ENCODE measurements around the gene TPX2. TPM values are rescaled to one million over a fixed set of nuclear protein-coding genes. Genes with fewer than 3 reads are reported as not detected.

Gene TPX2
- total RNA-seq, 4 donors from 2014 or later: 0.12 to 32.4 (median 0.59) TPM; not detected in 1

DNA sequence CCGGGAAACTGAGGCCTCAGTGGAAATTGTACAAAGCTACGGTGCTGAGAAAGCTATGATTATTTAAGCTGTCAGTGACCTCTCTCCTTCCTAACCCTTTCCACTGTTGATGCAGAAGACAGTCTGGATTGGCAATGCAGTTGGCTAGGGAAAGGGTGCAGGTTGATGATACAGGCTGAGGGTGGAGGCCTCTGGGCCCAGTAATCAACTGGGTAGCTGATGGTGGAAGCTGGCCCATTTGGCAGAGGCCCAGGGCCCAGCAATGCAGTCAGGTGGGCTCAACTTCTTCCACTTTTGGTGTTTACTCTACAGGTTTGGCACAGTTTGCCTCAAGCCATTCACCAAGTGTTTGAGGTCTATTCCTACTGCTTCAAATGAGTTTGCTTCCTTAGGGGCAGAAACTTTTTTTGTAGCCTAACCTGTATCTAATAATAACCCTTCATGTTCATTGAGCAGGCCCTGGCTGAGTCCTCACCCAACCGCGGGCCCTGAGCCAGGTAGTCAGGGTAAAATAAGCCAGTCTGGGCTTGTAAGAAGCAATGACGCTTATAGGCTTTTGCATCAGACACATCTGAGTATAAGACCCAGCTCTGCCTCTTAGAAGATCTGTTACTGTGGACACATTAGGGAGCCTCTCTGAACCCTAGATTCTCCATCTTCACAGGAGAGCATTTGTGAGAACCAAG lies 28.5 kb upstream of the TPX2 start:
- Histone ChIP-seq H3K4me1 (peaks cover 0 to 10% of the 10 kb centered on the region in 2 donors), H3K27ac (peak overlapping the region; percentile 85 to 98), H3K4me3 (no peak overlapping the region), H3K36me3 (no peaks in the 10 kb centered on the region), H3K9me3 (no peaks in the 10 kb centered on the region), H3K27me3 (no peaks in the 10 kb centered on the region)
- DNase-seq: no peak
- intact Hi-C loops (cut with DNase I; ENCODE audit: low total_unique reads): no loop called here
- TF ChIP-seq, protein P1, sequence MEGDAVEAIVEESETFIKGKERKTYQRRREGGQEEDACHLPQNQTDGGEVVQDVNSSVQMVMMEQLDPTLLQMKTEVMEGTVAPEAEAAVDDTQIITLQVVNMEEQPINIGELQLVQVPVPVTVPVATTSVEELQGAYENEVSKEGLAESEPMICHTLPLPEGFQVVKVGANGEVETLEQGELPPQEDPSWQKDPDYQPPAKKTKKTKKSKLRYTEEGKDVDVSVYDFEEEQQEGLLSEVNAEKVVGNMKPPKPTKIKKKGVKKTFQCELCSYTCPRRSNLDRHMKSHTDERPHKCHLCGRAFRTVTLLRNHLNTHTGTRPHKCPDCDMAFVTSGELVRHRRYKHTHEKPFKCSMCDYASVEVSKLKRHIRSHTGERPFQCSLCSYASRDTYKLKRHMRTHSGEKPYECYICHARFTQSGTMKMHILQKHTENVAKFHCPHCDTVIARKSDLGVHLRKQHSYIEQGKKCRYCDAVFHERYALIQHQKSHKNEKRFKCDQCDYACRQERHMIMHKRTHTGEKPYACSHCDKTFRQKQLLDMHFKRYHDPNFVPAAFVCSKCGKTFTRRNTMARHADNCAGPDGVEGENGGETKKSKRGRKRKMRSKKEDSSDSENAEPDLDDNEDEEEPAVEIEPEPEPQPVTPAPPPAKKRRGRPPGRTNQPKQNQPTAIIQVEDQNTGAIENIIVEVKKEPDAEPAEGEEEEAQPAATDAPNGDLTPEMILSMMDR (IDR thresholded peaks at IDR 0.05): no peak
- no peak for TF ChIP-seq POLR2A (IDR thresholded peaks at IDR 0.05)

DNA sequence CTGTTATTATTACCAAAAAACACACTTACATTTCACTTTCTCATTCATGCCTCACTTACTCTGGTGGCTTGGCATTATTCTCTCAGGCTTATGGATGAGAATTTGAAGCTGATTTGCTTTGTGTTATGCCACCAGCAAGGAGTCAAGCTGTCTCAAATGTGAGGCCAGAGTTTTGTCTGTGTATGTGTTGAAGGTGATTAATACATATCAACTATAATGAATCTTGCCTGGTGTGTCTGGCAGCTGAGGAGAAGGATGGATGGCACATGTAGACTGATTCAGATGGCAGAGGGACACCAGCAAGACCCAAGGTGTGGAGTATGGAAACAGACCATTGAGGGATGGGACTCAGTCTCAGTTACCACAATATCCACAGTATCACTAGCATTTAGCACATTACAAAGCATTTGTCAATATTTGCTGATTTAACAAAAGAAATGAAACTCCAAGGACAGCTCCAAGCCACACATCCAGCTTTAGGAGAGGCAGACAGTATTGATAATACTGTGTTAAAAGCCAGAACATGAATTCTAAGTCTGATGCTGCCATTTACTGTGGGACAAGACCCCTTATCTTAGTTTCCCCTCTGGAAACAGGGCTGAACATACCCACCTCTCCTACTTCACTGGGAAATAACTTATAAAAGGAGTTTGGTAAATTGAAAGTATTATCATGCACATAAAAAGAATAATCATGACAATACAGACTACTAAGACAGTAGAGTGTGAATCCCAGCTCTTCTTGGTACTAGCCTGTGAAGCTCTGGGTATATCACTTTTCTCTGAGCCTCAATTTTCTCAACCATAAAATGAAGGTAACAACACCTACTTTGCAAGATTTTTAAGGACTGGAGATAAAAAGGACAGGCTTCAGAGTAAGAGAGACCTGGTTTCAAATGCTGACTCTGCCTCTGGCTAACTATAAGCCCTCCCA lies 27.6 kb upstream of the TPX2 start:
- DNase-seq: no peak
- intact Hi-C loops (cut with DNase I; ENCODE audit: low total_unique reads): no loop called here
- H3K36me3 ChIP-seq: no peaks in the 10 kb centered on the region
- peaks cover 0 to 10% of the 10 kb centered on the region in 2 donors for H3K4me1 ChIP-seq
- H3K27ac ChIP-seq: peak overlapping the region; percentile 85 to 98
- H3K27me3 ChIP-seq: no peaks in the 10 kb centered on the region
- no peak overlapping the region for H3K4me3 ChIP-seq
- TF ChIP-seq, protein P1 (IDR thresholded peaks at IDR 0.05): no peak
- peak in 1 of 2 donors; percentile 37 for TF ChIP-seq POLR2A (IDR thresholded peaks at IDR 0.05)
- no peaks in the 10 kb centered on the region for H3K9me3 ChIP-seq

- DNase-seq: peak in 1 of 2 donors; percentile 43
- no peak overlapping the region for H3K4me3 ChIP-seq
- H3K27me3 ChIP-seq: no peaks in the 10 kb centered on the region
- no peaks in the 10 kb centered on the region for H3K36me3 ChIP-seq
- no peaks in the 10 kb centered on the region for H3K9me3 ChIP-seq
- intact Hi-C loops (cut with DNase I; ENCODE audit: low total_unique reads): no loop called here
- no peak for TF ChIP-seq POLR2A (IDR thresholded peaks at IDR 0.05)
- TF ChIP-seq, protein P1 (IDR thresholded peaks at IDR 0.05): no peak
- peak overlapping the region; percentile 85 to 98 for H3K27ac ChIP-seq
- H3K4me1 ChIP-seq: peaks cover 0 to 14% of the 10 kb centered on the region in 2 donors
These were observed 27.0 kb upstream of the TPX2 start for GRCh38 chr20:31712112-31712553.

- Histone ChIP-seq H3K9me3 (no peaks in the 10 kb centered on the region), H3K27me3 (no peaks in the 10 kb centered on the region), H3K27ac (peak overlapping the region; percentile 85 to 98), H3K4me1 (peaks cover 0 to 17% of the 10 kb centered on the region in 2 donors), H3K4me3 (no peak overlapping the region), H3K36me3 (no peaks in the 10 kb centered on the region)
- intact Hi-C loops (cut with DNase I; ENCODE audit: low total_unique reads): no loop called here
- peak; percentile 65 to 88 for DNase-seq
- TF ChIP-seq POLR2A (IDR thresholded peaks at IDR 0.05): no peak
- TF ChIP-seq, protein P1 (IDR thresholded peaks at IDR 0.05): no peak
These were observed 26.4 kb upstream of the TPX2 start for GRCh38 chr20:31712564-31713311.
